ENCODE measurements around the gene DOP1A.
"Not testable (repeated sequence)": the region's sequence is repeated elsewhere in the genome, so short reads cannot be mapped to it uniquely, and the experiment has no call there.

Gene DOP1A

DNA sequence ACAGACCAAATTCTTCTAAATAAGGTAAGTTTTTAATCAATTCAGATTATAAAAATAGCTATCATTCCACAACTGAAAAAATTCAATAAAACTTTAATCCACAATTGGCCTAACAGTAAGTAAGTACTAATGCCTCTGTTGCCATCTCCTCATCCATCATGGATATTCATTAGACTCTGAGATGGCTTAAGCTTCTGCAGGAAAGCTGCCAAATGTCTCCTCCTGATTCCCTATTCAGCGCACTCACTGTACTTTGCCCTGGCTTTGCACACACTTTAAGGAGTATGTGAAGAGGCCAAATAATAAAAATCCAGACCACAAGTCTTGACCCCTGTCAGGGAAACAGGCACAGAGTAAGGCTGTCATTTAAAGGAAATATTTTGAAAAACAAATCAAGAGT, 102.0 kb downstream of the DOP1A start:
- TF ChIP-seq JUND (IDR thresholded peaks at IDR 0.05; ENCODE audit: low read depth), result no peak
- in situ Hi-C loops (cut with HindIII; ENCODE audit: low pct_unique_long_range_greater_than_20kb, low sequenced_read_pairs), result no loop called here
- no peak for DNase-seq (ENCODE audit: low read depth in 1 of 2, low spot score in 1 of 2)

DNA sequence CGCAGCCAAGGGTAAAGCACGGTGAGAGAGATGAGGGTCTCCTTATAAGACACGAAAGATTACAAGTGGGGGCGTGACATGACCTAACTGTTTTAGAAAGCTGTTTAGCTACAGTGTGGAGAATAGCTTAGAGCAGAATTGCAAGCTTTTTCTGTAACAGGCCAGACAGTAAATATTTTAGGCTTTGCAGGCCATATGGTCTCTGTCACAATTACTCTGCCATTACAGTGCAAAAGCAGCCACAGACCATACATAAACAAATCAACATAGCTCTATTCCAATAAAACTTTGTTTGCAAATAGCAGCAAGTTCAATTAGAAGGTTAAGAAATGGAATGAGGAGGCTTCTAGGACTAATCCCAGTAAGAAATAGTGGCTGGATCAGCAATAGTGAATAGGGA, 108.8 kb downstream of the DOP1A start:
- no peak for TF ChIP-seq JUND (IDR thresholded peaks at IDR 0.05; ENCODE audit: low read depth)
- no peak for DNase-seq (ENCODE audit: low read depth in 1 of 2, low spot score in 1 of 2)
- in situ Hi-C loops (cut with HindIII; ENCODE audit: low pct_unique_long_range_greater_than_20kb, low sequenced_read_pairs), result no loop called here

DNA sequence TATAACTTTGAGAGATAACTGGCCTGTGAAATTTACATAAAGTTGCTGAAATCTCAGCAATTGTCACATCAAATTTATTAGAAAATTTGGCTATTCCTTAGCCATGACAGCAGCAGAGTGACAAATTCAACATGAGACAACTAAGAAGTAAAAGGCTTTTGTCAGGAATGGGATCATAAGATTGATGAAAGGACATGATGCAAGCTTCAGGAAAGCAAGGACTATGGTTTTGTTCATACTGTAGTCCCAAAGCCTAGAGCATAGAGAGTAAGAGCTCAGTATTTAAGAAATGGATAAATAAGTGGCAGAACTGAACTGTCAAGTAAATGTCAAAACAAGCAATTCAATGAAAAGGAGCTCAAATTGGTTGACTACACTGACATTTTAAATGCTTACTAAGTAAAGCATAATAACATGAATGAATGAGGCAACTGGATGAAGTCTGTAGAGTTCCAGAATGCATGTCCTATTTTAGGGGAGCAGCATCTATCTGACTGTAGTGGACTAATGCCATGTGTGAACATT, 113.0 kb downstream of the DOP1A start:
- no peak for DNase-seq (ENCODE audit: low read depth in 1 of 2, low spot score in 1 of 2)
- in situ Hi-C loops (cut with HindIII; ENCODE audit: low pct_unique_long_range_greater_than_20kb, low sequenced_read_pairs), result no loop called here
- no peak for TF ChIP-seq JUND (IDR thresholded peaks at IDR 0.05; ENCODE audit: low read depth)

DNA sequence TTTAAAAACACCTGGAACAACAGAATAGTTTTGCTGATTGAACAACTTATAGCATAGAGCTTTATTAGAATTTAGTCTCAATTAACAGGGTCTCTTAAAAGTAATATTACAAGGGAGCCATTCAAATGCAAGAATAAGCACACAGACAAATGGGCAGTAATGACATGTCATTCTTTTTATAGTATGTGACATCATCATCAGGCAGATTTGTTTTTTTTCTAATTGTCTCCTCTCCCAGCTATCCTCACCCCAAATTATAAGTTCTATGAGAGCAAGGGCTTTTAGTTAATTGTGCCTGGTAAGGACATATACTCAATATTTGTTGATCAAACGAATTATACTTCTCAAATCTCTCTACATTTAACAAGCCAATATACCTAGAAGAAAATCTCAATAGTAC, 114.6 kb downstream of the DOP1A start:
- in situ Hi-C loops (cut with HindIII; ENCODE audit: low pct_unique_long_range_greater_than_20kb, low sequenced_read_pairs), result no loop called here

GRCh38 chr6:83183082-83183828, 115.8 kb downstream of the DOP1A start:
- no peak for DNase-seq (ENCODE audit: low read depth in 1 of 2, low spot score in 1 of 2)
- in situ Hi-C loops (cut with HindIII; ENCODE audit: low pct_unique_long_range_greater_than_20kb, low sequenced_read_pairs), result no loop called here
- no peak for TF ChIP-seq JUND (IDR thresholded peaks at IDR 0.05; ENCODE audit: low read depth)

More for the DNA sequence above, 114.6 kb downstream of the DOP1A start:
- TF ChIP-seq JUND (IDR thresholded peaks at IDR 0.05; ENCODE audit: low read depth), result no peak
- no peak for DNase-seq (ENCODE audit: low read depth in 1 of 2, low spot score in 1 of 2)

DNA sequence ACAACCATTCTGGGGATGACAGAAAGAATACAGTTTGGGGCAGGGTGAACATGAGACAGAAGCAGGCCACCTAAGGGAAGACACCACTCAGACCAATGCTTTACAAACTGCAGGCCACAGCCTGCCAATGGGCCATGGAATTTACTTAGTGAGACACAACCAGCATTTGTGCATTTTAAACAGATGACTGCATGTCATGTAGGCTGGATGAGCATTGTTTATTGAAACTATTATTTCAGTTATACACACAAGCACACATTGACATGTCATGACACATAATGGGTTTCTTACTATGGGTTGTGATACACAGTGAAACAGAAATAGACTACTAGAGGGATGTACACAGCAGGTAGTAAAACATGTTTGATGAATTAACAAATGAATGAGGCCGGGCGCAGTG, 117.6 kb downstream of the DOP1A start:
- DNase-seq (ENCODE audit: low read depth in 1 of 2, low spot score in 1 of 2), result no peak
- in situ Hi-C loops (cut with HindIII; ENCODE audit: low pct_unique_long_range_greater_than_20kb, low sequenced_read_pairs), result no loop called here
- no peak for TF ChIP-seq JUND (IDR thresholded peaks at IDR 0.05; ENCODE audit: low read depth)

DNA sequence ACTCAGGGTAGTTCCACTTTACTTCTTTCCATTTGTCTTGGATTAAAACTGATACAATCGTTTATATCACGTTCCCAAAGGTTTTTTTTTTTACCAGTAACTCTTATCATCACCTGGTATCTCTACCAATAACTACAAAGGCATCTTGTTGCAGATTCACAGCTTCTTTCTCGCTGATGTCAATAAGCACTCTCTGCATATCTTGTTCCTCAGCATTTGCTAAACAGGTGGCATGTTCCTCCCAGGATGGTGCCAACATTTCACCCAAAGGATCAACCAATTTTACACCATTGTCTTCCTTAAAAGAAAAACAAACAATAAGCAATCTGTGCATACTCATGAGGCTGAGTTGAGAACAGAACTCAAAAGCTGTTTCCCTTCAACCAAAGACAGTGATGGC, 121.0 kb downstream of the DOP1A start:
- in situ Hi-C loops (cut with HindIII; ENCODE audit: low pct_unique_long_range_greater_than_20kb, low sequenced_read_pairs), result no loop called here
- DNase-seq (ENCODE audit: low read depth in 1 of 2, low spot score in 1 of 2), result no peak
- no peak for TF ChIP-seq JUND (IDR thresholded peaks at IDR 0.05; ENCODE audit: low read depth)

DNA sequence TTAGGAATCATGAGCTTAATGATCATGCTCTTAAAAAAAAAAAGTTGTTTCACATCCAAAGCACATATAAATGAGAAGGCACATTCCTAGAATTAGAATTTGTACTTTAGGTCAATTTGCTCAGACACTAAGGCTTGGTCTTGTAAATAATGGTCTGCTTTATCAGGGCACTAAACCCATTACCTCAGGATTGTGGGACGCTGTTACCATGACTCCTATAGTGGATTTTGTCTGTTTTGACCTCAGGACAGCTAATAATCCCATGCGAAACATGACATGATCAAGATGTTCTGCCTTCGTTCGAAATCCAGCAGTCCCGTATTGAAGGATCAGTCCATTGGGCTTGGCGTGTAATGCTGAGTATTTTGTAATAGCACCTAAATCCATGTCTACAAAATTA, 123.2 kb downstream of the DOP1A start:
- in situ Hi-C loops (cut with HindIII; ENCODE audit: low pct_unique_long_range_greater_than_20kb, low sequenced_read_pairs), result no loop called here
- no peak for TF ChIP-seq JUND (IDR thresholded peaks at IDR 0.05; ENCODE audit: low read depth)
- DNase-seq (ENCODE audit: low read depth in 1 of 2, low spot score in 1 of 2), result no peak

DNA sequence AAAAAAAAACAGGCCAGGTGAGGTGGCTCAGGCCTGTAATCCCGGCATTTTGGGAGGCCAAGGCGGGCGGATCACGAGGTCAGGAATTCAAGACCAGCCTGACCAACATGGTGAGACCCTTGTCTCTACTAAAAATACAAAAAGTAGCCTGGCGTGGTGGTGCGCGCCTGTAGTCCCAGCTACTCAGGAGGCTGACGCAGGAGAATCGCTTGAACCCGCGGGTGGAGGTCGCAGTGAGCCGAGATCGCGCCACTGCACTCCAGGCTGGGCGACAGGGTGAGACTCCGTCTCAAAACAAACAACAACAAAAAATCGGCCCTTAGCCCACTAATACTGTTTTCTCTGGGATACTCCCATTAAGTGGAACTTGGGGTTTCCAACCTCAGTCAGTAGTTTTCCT, 124.5 kb downstream of the DOP1A start:
- DNase-seq (ENCODE audit: low read depth in 1 of 2, low spot score in 1 of 2); in situ Hi-C loops (cut with HindIII; ENCODE audit: low pct_unique_long_range_greater_than_20kb, low sequenced_read_pairs): not testable (repeated sequence)

- in situ Hi-C loops (cut with HindIII; ENCODE audit: low pct_unique_long_range_greater_than_20kb, low sequenced_read_pairs), result no loop called here
- TF ChIP-seq JUND (IDR thresholded peaks at IDR 0.05; ENCODE audit: low read depth), result no peak
- DNase-seq (ENCODE audit: low read depth in 1 of 2, low spot score in 1 of 2), result no peak
Measured at GRCh38 chr6:83192456-83192855, 125.0 kb downstream of the DOP1A start.

GRCh38 chr6:83192871-83193746, 125.6 kb downstream of the DOP1A start, which contains the start of the genes PGM3 and RWDD2A:
Gene PGM3 (minus strand): TSS chr6:83193265. CDS start chr6:83191012, 2,253 bp downstream.
Gene RWDD2A (plus strand): TSS chr6:83193357. CDS start chr6:83194452, 1,095 bp downstream.
- in situ Hi-C loops (cut with HindIII; ENCODE audit: low pct_unique_long_range_greater_than_20kb, low sequenced_read_pairs), result no loop called here

DNA sequence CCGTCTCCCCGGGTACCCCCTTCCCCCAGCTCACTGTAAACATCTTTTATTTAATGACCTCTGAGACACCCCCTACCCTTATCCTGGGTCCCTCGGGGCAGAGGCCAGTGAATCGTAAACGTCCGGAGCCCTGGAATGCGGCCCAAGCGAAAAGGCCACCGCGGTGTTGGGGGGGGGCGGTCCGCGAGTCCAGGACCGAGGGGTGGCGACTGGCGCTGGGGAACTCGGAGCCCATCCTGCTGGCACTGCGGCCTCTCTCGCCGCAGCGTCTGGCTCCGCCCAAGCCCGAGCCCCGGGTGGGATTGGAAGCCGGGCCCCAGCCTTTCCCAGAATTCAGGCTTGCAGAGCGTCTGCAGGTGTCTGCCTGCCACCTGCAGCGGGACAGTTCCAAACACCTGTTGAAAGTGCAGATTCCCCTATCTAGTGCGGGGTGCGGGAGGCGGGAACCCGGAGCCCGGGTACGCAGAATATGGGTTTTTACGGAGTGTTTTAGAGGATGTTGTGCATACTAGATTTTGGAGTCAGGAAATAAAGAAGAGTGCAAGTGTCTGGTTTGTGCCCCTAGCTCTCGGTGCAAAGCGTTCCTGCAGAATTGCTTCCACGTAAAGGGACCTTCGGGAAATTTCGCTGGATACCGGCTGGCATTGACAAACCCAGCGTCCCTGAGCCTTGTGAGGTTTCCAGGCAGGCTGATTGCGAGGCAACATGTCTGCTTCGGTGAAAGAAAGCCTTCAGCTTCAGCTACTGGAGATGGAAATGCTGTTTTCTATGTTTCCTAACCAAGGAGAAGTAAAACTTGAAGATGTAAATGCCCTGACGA, 126.5 kb downstream of the DOP1A start:
- DNase-seq (ENCODE audit: low read depth in 1 of 2, low spot score in 1 of 2), result peak; percentile 38 to 56
- no peak for TF ChIP-seq JUND (IDR thresholded peaks at IDR 0.05; ENCODE audit: low read depth)
- in situ Hi-C loops (cut with HindIII; ENCODE audit: low pct_unique_long_range_greater_than_20kb, low sequenced_read_pairs), result no loop called here

More at GRCh38 chr6:83192871-83193746, 125.6 kb downstream of the DOP1A start, which contains the start of the genes PGM3 and RWDD2A:
- no peak for TF ChIP-seq JUND (IDR thresholded peaks at IDR 0.05; ENCODE audit: low read depth)
- DNase-seq (ENCODE audit: low read depth in 1 of 2, low spot score in 1 of 2), result peak; percentile 85 to 95

Data from T47D (cell line).